Measurements from ENCODE around the gene ZRANB2. TPM values are rescaled to one million over a fixed set of nuclear protein-coding genes. Genes with fewer than 3 reads are reported as not detected.

Gene ZRANB2
- total and polyA plus RNA-seq, 9 donors = 52.3 to 122 (median 87.2) TPM

DNA sequence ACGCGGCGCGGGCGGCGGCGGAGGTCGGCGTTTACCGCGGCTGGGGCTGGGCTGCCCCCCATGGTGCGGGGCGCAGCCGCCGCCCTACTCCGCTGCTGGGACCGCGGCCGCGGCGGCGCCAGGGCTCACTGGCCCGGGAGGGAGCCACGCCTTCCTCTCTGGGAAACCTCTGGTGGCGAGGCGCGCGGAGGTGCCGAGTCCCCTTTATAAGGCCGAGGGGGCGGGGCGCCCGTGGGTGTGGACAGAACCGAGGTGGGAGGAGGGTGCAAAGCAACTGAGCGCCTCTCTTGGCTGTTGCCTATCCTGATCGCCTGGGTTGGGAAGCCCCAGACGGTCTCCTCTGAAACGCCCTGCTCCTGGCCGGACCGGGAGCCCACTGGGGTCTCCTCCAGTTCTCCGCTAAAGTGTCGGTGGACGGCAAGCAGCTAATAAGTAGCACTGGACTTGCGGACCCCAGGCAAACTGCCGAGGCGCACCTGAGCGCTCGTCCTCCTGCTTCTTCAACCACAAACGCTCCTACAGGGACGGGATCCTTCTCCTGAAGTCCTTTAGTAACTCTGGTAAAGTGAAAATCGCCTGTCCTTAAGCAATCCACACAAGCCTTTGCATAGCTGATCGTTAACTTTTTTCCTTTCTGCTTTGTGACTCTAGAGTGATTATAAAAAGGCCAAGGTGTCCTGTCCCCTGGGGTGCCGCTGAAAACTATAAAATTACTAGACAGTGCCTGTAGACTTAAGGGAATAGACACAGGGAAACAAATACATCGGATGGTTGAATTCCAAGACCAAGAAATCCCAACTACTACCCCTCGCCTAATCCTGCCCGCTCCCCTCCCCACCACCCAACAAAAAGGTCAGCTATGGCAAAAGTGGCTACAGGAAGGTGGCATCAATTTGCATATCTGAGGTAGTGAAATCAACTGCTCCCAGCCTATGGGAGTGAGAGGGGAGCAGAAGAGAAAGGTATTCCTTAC lies 32.9 kb downstream of the ZRANB2 start, which contains the start of gene PTGER3:
PTGER3 (minus strand) TSS at position 182 of the 973 bp plus-strand sequence. CDS start 239 bp downstream, outside the sequence.
- under 1% methylated on average over 45 of the region's 56 CpGs for WGBS (ENCODE audit: insufficient coverage)
- peaks cover 36% of the 10 kb centered on the region for H3K27me3 ChIP-seq (ENCODE audit: control insufficient read depth, insufficient read depth, low read length)
- H3K9me3 ChIP-seq (replicated peaks; ENCODE audit: control insufficient read depth, low read depth, low read length) = no peaks in the 10 kb centered on the region
- peak; percentile 49 for DNase-seq
- H3K27ac ChIP-seq (ENCODE audit: low read length) = no peak within 1 kb of the TSS
- peaks cover 15% of the 10 kb centered on the region for H3K4me1 ChIP-seq (ENCODE audit: control insufficient read depth, insufficient read depth, low read length)
- peak within 1 kb of the TSS; percentile 37 for H3K4me3 ChIP-seq (ENCODE audit: low read length)
- no peaks in the 10 kb centered on the region for H3K36me3 ChIP-seq (ENCODE audit: control insufficient read depth, insufficient read depth, low read length)

DNA sequence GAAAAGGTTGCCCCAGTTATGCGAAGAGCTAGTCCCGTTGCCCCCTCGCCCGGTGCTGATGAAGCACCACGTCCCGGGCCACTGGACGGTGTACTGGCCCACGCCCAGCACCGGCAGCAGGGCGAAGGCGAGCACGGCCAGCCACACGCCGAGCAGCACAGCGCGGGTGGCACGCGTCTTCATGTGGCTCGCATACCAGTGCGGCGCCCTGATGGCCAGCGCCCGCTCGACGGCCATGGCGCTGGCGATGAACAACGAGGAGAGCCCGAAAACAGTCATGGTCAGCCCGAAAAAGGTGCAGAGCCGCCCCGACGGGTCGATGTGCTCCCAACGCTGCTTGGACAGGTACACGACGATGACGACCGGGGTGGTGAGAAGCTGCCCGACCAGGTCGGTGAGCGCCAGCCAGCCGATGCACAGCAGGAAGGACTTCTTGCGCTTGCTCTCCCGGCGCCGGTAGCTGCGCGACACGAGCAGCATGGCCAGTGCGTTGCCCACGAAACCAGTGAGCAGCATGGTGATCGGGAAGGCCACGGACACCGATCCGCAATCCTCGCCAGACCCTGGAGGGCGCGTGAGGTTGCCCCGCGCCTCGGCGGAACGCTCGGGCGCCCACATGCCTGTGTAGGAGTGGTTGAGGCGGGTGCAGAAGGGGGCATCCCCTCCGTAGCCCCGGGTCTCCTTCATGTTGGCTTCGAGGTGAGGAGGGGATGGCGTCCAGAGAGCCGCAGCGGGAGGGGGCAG lies 33.8 kb downstream of the ZRANB2 start:
- H3K27me3 ChIP-seq (ENCODE audit: control insufficient read depth, insufficient read depth, low read length) = peaks cover 36% of the 10 kb centered on the region
- peak overlapping the region; percentile 37 for H3K4me3 ChIP-seq (ENCODE audit: low read length)
- no peak overlapping the region for H3K27ac ChIP-seq (ENCODE audit: low read length)
- 3% methylated on average over 70 of the region's 73 CpGs for WGBS (ENCODE audit: insufficient coverage)
- no peaks in the 10 kb centered on the region for H3K36me3 ChIP-seq (ENCODE audit: control insufficient read depth, insufficient read depth, low read length)
- no peak for DNase-seq
- peaks cover 15% of the 10 kb centered on the region for H3K4me1 ChIP-seq (ENCODE audit: control insufficient read depth, insufficient read depth, low read length)
- H3K9me3 ChIP-seq (replicated peaks; ENCODE audit: control insufficient read depth, low read depth, low read length) = no peaks in the 10 kb centered on the region

DNA sequence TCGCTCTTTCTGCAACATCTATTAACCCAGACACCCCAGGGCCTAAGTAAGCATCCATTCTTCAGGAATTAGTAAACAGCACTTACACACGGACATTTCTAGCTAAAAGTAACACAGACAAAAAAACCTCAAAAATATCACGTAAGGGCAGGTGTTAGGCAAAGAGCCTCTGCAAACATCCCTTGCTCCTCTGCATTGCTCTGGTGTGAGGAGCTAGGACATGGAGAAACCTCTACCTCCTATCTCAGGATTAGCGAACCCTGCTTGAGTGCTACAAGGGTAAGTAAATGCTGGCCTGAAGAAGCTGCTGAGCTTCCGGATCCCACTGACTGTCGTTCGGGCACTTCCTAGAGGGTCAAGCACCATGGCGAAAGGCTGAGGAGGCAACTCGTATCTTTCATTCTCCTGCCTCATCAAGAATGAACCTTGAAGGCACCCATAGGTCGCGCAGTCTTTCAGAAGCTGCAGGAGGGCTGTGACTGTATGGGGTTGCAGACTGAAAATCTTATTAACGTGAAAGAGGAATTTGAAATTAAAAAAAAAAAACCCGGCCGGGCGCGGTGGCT lies 35.3 kb downstream of the ZRANB2 start:
- H3K4me3 ChIP-seq (ENCODE audit: low read length) = no peak overlapping the region
- peaks cover 15% of the 10 kb centered on the region for H3K4me1 ChIP-seq (ENCODE audit: control insufficient read depth, insufficient read depth, low read length)
- no peak overlapping the region for H3K27ac ChIP-seq (ENCODE audit: low read length)
- H3K36me3 ChIP-seq (ENCODE audit: control insufficient read depth, insufficient read depth, low read length) = no peaks in the 10 kb centered on the region
- no peak for DNase-seq
- H3K9me3 ChIP-seq (replicated peaks; ENCODE audit: control insufficient read depth, low read depth, low read length) = no peaks in the 10 kb centered on the region
- H3K27me3 ChIP-seq (ENCODE audit: control insufficient read depth, insufficient read depth, low read length) = peaks cover 34% of the 10 kb centered on the region
- WGBS (ENCODE audit: insufficient coverage) = 80% methylated on average over 3 of the region's 16 CpGs

DNA sequence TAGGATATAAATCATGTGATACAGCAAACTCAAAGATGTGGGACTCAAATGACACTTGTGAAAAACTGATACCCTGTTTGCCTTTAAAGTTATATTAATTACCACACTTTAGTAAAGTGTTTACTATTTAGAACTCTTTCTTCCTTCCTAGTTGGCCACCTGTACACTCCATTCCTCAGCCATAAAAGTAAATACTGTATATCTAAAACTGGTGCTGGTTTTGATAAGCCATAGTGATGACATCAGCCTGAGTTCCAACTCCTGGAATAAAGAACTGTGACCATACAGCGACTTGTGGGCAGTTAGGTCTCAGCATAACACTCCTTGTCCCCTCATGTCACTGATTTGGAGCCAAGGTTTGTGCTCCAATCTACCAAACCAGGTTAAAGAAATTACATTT lies 36.0 kb downstream of the ZRANB2 start:
- peaks cover 15% of the 10 kb centered on the region for H3K4me1 ChIP-seq (ENCODE audit: control insufficient read depth, insufficient read depth, low read length)
- H3K27me3 ChIP-seq (ENCODE audit: control insufficient read depth, insufficient read depth, low read length) = peaks cover 34% of the 10 kb centered on the region
- H3K9me3 ChIP-seq (replicated peaks; ENCODE audit: control insufficient read depth, low read depth, low read length) = no peaks in the 10 kb centered on the region
- no peak for DNase-seq
- no peak overlapping the region for H3K27ac ChIP-seq (ENCODE audit: low read length)
- H3K36me3 ChIP-seq (ENCODE audit: control insufficient read depth, insufficient read depth, low read length) = no peaks in the 10 kb centered on the region
- WGBS (ENCODE audit: insufficient coverage) = 60% methylated on average over 1 of the region's 1 CpG
- H3K4me3 ChIP-seq (ENCODE audit: low read length) = no peak overlapping the region

DNA sequence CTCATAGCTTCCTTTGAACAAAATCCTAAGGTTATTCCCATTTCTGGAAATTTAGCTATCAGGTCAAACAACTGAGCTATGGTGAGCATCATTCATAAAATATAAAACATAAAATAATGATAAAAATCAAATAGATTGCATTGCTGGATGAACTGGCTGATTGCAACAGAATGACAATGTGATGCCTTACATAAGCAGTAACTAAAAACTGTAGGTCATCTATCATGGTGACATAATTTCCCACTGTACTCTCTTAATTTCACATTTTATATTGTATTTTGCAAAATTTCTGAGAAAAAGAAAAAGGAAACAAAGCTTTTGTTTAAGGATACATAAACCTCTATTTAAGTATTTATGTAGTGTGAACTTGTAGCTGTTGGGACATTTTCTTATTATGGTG lies 37.8 kb downstream of the ZRANB2 start:
- Histone ChIP-seq H3K4me1 (ENCODE audit: control insufficient read depth, insufficient read depth, low read length) (peaks cover 14% of the 10 kb centered on the region), H3K27me3 (ENCODE audit: control insufficient read depth, insufficient read depth, low read length) (peaks cover 30% of the 10 kb centered on the region)

DNA sequence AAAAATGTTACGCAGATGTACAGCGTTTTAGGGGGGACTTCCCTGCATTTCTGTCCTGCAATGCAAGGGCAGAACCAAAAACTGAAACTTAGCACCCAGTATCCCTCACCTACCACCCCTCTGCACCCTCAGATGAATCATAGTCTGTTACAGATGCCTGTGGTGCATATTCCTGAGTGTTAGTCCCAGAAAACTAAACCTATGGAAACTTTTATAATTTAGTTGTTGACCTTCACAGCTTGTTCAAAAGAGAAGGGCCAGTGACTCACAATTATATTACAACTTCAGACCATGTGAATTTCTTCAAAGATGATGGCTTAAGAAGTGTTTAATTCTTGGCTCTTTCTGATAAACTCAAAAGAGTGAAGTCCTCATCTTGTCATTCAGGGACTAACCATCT lies 39.0 kb downstream of the ZRANB2 start:
- no peaks in the 10 kb centered on the region for H3K36me3 ChIP-seq (ENCODE audit: control insufficient read depth, insufficient read depth, low read length)
- no peak overlapping the region for H3K4me3 ChIP-seq (ENCODE audit: low read length)
- peaks cover 18% of the 10 kb centered on the region for H3K27me3 ChIP-seq (ENCODE audit: control insufficient read depth, insufficient read depth, low read length)
- H3K4me1 ChIP-seq (ENCODE audit: control insufficient read depth, insufficient read depth, low read length) = peaks cover 4% of the 10 kb centered on the region
- no peak for DNase-seq
- no peak overlapping the region for H3K27ac ChIP-seq (ENCODE audit: low read length)
- no CpG with 5 or more reads among the region's 2 CpGs for WGBS (ENCODE audit: insufficient coverage)
- H3K9me3 ChIP-seq (replicated peaks; ENCODE audit: control insufficient read depth, low read depth, low read length) = no peaks in the 10 kb centered on the region

More for the DNA sequence above, 37.8 kb downstream of the ZRANB2 start:
- no peak overlapping the region for H3K4me3 ChIP-seq (ENCODE audit: low read length)
- H3K9me3 ChIP-seq (replicated peaks; ENCODE audit: control insufficient read depth, low read depth, low read length) = no peaks in the 10 kb centered on the region
- no peak overlapping the region for H3K27ac ChIP-seq (ENCODE audit: low read length)
- H3K36me3 ChIP-seq (ENCODE audit: control insufficient read depth, insufficient read depth, low read length) = no peaks in the 10 kb centered on the region
- DNase-seq = no peak

DNA sequence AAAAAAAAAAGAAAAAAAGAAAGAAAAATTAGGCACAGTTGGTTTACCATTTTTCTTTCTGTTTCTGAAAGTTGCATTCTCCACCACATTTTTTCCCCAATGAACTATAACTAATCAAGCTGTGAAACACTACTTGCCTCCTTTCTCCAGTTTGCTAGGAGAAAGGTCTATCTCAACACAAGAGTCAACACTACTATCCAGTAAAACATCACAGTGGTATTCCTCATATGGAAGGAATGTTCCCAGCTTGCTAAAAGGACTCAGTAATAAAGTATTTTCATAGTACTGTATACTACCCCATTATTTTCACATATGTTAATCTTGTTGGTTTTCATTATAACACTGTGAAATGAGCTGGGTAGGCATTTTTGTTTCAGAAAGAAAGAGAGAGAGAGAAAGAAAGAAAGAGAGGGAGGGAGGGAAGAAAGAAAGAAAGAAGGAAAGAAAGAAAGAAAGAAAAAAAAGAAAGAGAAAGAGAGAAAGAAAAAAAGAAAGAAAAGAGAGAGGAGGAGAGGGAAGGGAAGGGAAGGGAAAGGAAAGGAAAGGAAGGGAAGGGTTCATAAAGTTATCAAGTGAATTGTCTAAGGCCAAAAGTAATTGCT lies 41.1 kb downstream of the ZRANB2 start:
- no peaks in the 10 kb centered on the region for H3K9me3 ChIP-seq (replicated peaks; ENCODE audit: control insufficient read depth, low read depth, low read length)
- no peak overlapping the region for H3K4me3 ChIP-seq (ENCODE audit: low read length)
- H3K36me3 ChIP-seq (ENCODE audit: control insufficient read depth, insufficient read depth, low read length) = no peaks in the 10 kb centered on the region
- no peaks in the 10 kb centered on the region for H3K4me1 ChIP-seq (ENCODE audit: control insufficient read depth, insufficient read depth, low read length)
- no peak overlapping the region for H3K27ac ChIP-seq (ENCODE audit: low read length)
- peaks cover 5% of the 10 kb centered on the region for H3K27me3 ChIP-seq (ENCODE audit: control insufficient read depth, insufficient read depth, low read length)
- DNase-seq = no peak

DNA sequence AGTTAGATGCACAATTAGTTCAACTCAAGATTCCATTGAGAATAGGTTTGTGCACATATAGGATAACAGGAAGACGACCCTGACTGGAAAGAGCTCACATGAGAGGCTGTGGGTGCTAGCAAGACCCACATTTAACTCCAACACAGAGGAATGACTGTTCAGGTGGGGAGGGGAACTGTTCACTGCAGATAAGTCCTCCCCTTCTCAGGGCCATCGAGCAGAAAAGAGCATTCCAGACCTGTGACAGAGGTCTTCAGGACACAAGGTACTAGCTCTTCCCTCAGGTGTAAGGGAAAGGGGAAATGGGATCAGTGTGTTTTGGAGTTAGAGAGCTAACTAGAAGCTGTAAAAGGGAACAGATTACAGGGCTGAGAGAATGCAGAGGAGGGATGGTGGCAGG lies 41.9 kb downstream of the ZRANB2 start:
- no CpG with 5 or more reads among the region's 2 CpGs for WGBS (ENCODE audit: insufficient coverage)
- H3K4me1 ChIP-seq (ENCODE audit: control insufficient read depth, insufficient read depth, low read length) = no peaks in the 10 kb centered on the region

DNA sequence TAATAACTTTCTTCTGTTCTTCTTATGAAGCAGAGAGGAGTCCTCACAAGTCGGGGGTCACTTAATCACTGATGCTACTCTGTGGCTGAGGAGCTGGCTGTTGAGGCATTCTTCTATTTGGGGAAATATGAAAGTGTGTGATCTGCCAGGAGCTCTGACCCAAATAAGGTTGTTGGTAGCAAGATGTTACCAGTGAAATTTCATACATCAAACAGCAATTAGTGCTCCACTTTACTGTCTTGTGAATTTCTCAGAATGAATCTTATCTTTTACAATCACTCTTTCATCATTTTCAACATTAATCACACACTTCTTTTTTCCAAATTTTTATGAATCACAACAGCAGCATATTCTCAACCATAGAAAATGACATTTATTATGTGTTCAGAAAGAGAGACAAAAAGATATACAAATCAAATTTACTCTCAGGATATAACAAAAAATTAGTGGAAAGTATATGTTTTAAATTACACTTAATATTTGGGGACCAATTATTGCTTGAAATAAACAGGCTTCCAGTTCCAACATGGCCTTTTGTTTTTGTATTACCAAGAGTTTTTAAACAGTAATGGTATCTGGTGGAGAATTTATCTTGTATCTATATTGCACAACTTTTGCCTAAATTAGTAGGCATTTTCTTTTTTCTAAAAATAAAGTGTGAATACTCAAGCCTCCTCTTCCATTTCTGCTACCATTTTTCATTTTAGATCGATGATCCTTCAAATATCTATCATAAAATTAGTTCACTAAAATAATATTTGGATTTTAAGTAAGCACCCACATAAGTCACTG lies 42.8 kb downstream of the ZRANB2 start:
- DNase-seq = no peak
- H3K27me3 ChIP-seq (ENCODE audit: control insufficient read depth, insufficient read depth, low read length) = no peaks in the 10 kb centered on the region
- WGBS (ENCODE audit: insufficient coverage) = no CpG with 5 or more reads among the region's 2 CpGs

More for the DNA sequence above, 41.9 kb downstream of the ZRANB2 start:
- H3K36me3 ChIP-seq (ENCODE audit: control insufficient read depth, insufficient read depth, low read length) = no peaks in the 10 kb centered on the region
- DNase-seq = no peak
- no peaks in the 10 kb centered on the region for H3K9me3 ChIP-seq (replicated peaks; ENCODE audit: control insufficient read depth, low read depth, low read length)
- peaks cover 3% of the 10 kb centered on the region for H3K27me3 ChIP-seq (ENCODE audit: control insufficient read depth, insufficient read depth, low read length)
- no peak overlapping the region for H3K27ac ChIP-seq (ENCODE audit: low read length)
- H3K4me3 ChIP-seq (ENCODE audit: low read length) = no peak overlapping the region

More for the DNA sequence above, 42.8 kb downstream of the ZRANB2 start:
- Histone ChIP-seq H3K36me3 (ENCODE audit: control insufficient read depth, insufficient read depth, low read length) (no peaks in the 10 kb centered on the region), H3K9me3 (replicated peaks; ENCODE audit: control insufficient read depth, low read depth, low read length) (no peaks in the 10 kb centered on the region), H3K27ac (ENCODE audit: low read length) (no peak overlapping the region), H3K4me1 (ENCODE audit: control insufficient read depth, insufficient read depth, low read length) (no peaks in the 10 kb centered on the region), H3K4me3 (ENCODE audit: low read length) (no peak overlapping the region)

Measured in muscle of leg (tissue), 11 donors.